HepG2 (cell line): ENCODE results near the gene HMBS. TPM values are rescaled to one million over a fixed set of nuclear protein-coding genes. Genes with fewer than 3 reads are reported as not detected.

Experiments
- ATAC-seq: fragments of 200-7000 bp; cut with Tn5 transposase; 3 replicates; pipeline ENCODE4 v1.9.1; 2020; ENCODE audit warnings: mild to moderate bottlenecking, moderate library complexity
- BruUV-seq: library from RNA; stranded (reverse); fragments of 400-500 nt; replicated peaks from 2 replicates; lab custom pipeline; 2021; lab: Mats Ljungman, UMichigan
- CTCF ChIA-PET: fragments of 300-600 bp; formaldehyde crosslinking; extraction: SDS; loops from one replicate; lab custom pipeline; 2021; ENCODE audit warnings: low total read pairs, inconsistent platforms, low intra/inter-chr PET ratio; lab: Yijun Ruan, JAX
- POLR2A ChIA-PET: fragments of 350-600 bp; sonication (Branson Sonifier 250); formaldehyde crosslinking; loops from one replicate; lab custom pipeline; 2020; ENCODE audit warnings: antibody characterized with exemption, inconsistent platforms; lab: Yijun Ruan, JAX
- DNase-seq: peaks from one replicate; pipeline ENCODE4 v3.0.0-alpha.2; 2015; ENCODE audit warnings: low spot score
- FAIRE-seq: peaks from 3 replicates; lab custom pipeline; 2011; peaks lifted over from hg19 to GRCh38; lab: Jason Lieb, UNC
- H2AFZ ChIP-seq: one replicate; pipeline ENCODE4 v1.6.1; 2011; ENCODE audit warnings: low read length, inconsistent platforms
- H3K27ac ChIP-seq: fragments of 300-600 bp; 3 replicates; pipeline ENCODE4 v1.8.0; 2011; ENCODE audit warnings: mixed run types, mild to moderate bottlenecking, mixed read lengths, low read length, inconsistent platforms; ENCODE audit not compliant: insufficient read depth; ENCODE audit errors: extremely low read length
- H3K27me3 ChIP-seq, 2 experiments: fragments of 200-600 bp in 1 of 2; 2 replicates in 1 of 2; 3 replicates in 1 of 2; pipeline versions ENCODE4 v1.6.0 to v1.8.0; 2011; ENCODE audit warnings: low read length in 2 of 2, mild to moderate bottlenecking in 2 of 2, moderate library complexity in 2 of 2, inconsistent platforms in 1 of 2; ENCODE audit not compliant: insufficient read depth in 2 of 2, control insufficient read depth in 1 of 2
- H3K36me3 ChIP-seq, 2 experiments: fragments of 200-600 bp in 1 of 2; replicated peaks in 1 of 2; 2 replicates in 1 of 2; 3 replicates in 1 of 2; pipeline versions ENCODE4 v1.5.1 to v1.8.0; 2011; ENCODE audit warnings: low read length in 2 of 2, inconsistent platforms in 1 of 2; ENCODE audit not compliant: insufficient read depth in 2 of 2, control insufficient read depth in 1 of 2
- H3K4me1 ChIP-seq: 2 replicates; pipeline ENCODE4 v1.5.1; 2012; ENCODE audit warnings: low read length, inconsistent platforms; ENCODE audit not compliant: insufficient read depth
- H3K4me2 ChIP-seq: 2 replicates; pipeline ENCODE4 v1.6.0; 2011; ENCODE audit warnings: low read depth, low read length, inconsistent platforms
- H3K4me3 ChIP-seq, 3 experiments: fragments of 200-600 bp in 1 of 3; sonication (generic), shearing (Covaris generic) in 1 of 3; replicated peaks in 1 of 3; 2 replicates each; pipeline ENCODE4 v1.5.1; 2011 to 2016; ENCODE audit warnings: low read length in 3 of 3, inconsistent platforms in 2 of 3, low read depth in 2 of 3, mild to moderate bottlenecking in 2 of 3, control low read depth in 1 of 3, mixed read lengths in 1 of 3; ENCODE audit not compliant: insufficient read depth in 1 of 3
- H3K79me2 ChIP-seq: one replicate; pipeline ENCODE4 v1.6.1; 2011; ENCODE audit warnings: low read length, inconsistent platforms; ENCODE audit not compliant: insufficient read depth
- H3K9ac ChIP-seq: 2 replicates; pipeline ENCODE4 v1.6.0; 2011; ENCODE audit warnings: mild to moderate bottlenecking, low read depth, low read length, inconsistent platforms; ENCODE audit not compliant: insufficient read depth
- H3K9me3 ChIP-seq: 2 replicates; pipeline ENCODE4 v1.5.1; 2012; ENCODE audit warnings: mild to moderate bottlenecking, low read length
- H4K20me1 ChIP-seq: 2 replicates; pipeline ENCODE4 v1.6.0; 2011; ENCODE audit warnings: inconsistent platforms, mild to moderate bottlenecking, low read length, moderate library complexity; ENCODE audit not compliant: insufficient read depth
- HIVEP1 ChIP-seq: sonication (generic); formaldehyde crosslinking; IDR thresholded peaks from 2 replicates; pipeline ENCODE4 v1.4.0; 2020; ENCODE audit warnings: mild to moderate bottlenecking, missing genetic modification reagents
- ISX ChIP-seq: sonication (generic); formaldehyde crosslinking; conservative IDR thresholded peaks from 2 replicates; pipeline ENCODE4 v1.5.0; 2020; ENCODE audit warnings: missing genetic modification reagents
- KLF13 ChIP-seq: sonication (generic); formaldehyde crosslinking; IDR thresholded peaks from 2 replicates; pipeline ENCODE4 v1.4.0; 2020; ENCODE audit warnings: mild to moderate bottlenecking, missing genetic modification reagents
- MTA3 ChIP-seq: sonication (generic); formaldehyde crosslinking; IDR thresholded peaks from 2 replicates; pipeline ENCODE4 v1.4.0; 2020; ENCODE audit warnings: missing genetic modification reagents
- NCOR1 ChIP-seq: fragments of 200-600 bp; sonication (generic); IDR thresholded peaks from 2 replicates; pipeline ENCODE4 v1.7.0; 2017; ENCODE audit warnings: antibody characterized with exemption, low read length, borderline replicate concordance
- NR3C1 ChIP-seq: sonication (generic); formaldehyde crosslinking; IDR thresholded peaks from 2 replicates; pipeline ENCODE4 v1.4.0; 2020; ENCODE audit warnings: missing genetic modification reagents
- POGZ ChIP-seq: sonication (generic); formaldehyde crosslinking; IDR thresholded peaks from 2 replicates; pipeline ENCODE4 v1.4.0; 2020; ENCODE audit warnings: mild to moderate bottlenecking, missing genetic modification reagents
- TERF1 ChIP-seq: sonication (generic); formaldehyde crosslinking; IDR thresholded peaks from 2 replicates; pipeline ENCODE4 v1.8.0; 2022; ENCODE audit warnings: mild to moderate bottlenecking, missing genetic modification reagents, moderate library complexity
- ZNF546 ChIP-seq: sonication (generic); formaldehyde crosslinking; conservative IDR thresholded peaks from 2 replicates; pipeline ENCODE4 v1.8.1; 2023; ENCODE audit warnings: mild to moderate bottlenecking, missing genetic modification reagents
- ZNF569 ChIP-seq: sonication (generic); formaldehyde crosslinking; IDR thresholded peaks from 2 replicates; pipeline ENCODE4 v1.5.0; 2020; ENCODE audit warnings: mild to moderate bottlenecking, missing genetic modification reagents, moderate library complexity, borderline replicate concordance
- ZNF746 ChIP-seq: sonication (generic); formaldehyde crosslinking; IDR thresholded peaks from 2 replicates; pipeline ENCODE4 v1.8.0; 2022; ENCODE audit warnings: mild to moderate bottlenecking, missing genetic modification reagents
- ZNF776 ChIP-seq: sonication (generic); formaldehyde crosslinking; IDR thresholded peaks from 2 replicates; pipeline ENCODE4 v1.4.0; 2020; ENCODE audit warnings: mild to moderate bottlenecking, missing genetic modification reagents
- ZNF780A ChIP-seq: sonication (generic); formaldehyde crosslinking; IDR thresholded peaks from 2 replicates; pipeline ENCODE4 v1.8.0; 2022; ENCODE audit warnings: mild to moderate bottlenecking, missing genetic modification reagents, moderate library complexity
- WGBS: methylation state at CpG from one replicate; pipeline ENCODE4 v1.1.6; 2017; ENCODE audit warnings: low lambda C conversion rate; 5-methylcytosine and 5-hydroxymethylcytosine counted together
- in situ Hi-C: cut with HindIII; loops from 2 replicates; pipeline ENCODE4 v1.10.0; 2017; ENCODE audit warnings: low pct_unique_long_range_greater_than_20kb; ENCODE audit not compliant: extremely low pct_ligation_motif_present
- intact Hi-C: fragments of 100-400 bp; cut with micrococcal nuclease; formaldehyde crosslinking; loops from one replicate; pipeline ENCODE4 v1.10.0; 2022; ENCODE audit not compliant: unreplicated experiment
- polyA plus RNA-seq, 8 experiments: library from polyadenylated mRNA; depleted of rRNA in 3 of 8; stranded (reverse) in 7 of 8; unstranded in 1 of 8; fragments of >200 nt; fragmentation: Illumina TruSeq in 4 of 8; extraction: Trizol in 4 of 8; gene quantifications; 2 replicates each; pipeline versions ENCODE4 v1.2.1 to v1.2.3, GENCODE V29; 2011 to 2016; ENCODE audit warnings: low read depth in 4 of 8, missing spikeins in 1 of 8, mixed read lengths in 1 of 8; ENCODE audit not compliant: insufficient read depth in 1 of 8
- total RNA-seq, 5 experiments: library from RNA; depleted of rRNA; stranded (reverse); fragments of >200 nt; fragmentation: Illumina TruSeq; extraction: Trizol; gene quantifications; 2 replicates each; pipeline ENCODE4 v1.2.3, GENCODE V29; 2016; ENCODE audit warnings: low read depth in 1 of 5

HMBS gene
- total and polyA plus RNA-seq, 2 of the 13 experiments (the other 11 are each of a cell fraction or from before 2014, with no cell fraction given) = 9.4 to 46.9 TPM

- Histone ChIP-seq H3K9me3 (no peaks in the 10 kb centered on the region), H3K4me2 (no peak overlapping the region), H3K4me1 (peaks cover 55% of the 10 kb centered on the region), H3K27me3 (no peaks in the 10 kb centered on the region; a peak in 1 of 5 replicates), H4K20me1 (peaks cover 7% of the 10 kb centered on the region), H3K4me3 (no peak overlapping the region), H3K27ac (no peak overlapping the region), H3K79me2 (peaks cover 26% of the 10 kb centered on the region), H2AFZ (no peak overlapping the region), H3K36me3 (peaks cover 0 to 17% of the 10 kb centered on the region in 2 experiments; a peak in 4 of 5 replicates), H3K9ac (no peak overlapping the region)
- WGBS = 96% methylated on average over 4 of the region's 9 CpGs
- no peak for TF ChIP-seq ZNF780A (CRISPR knock-in tag)
- no peak for TF ChIP-seq TERF1
- TF ChIP-seq POGZ (CRISPR knock-in tag) = no peak
- no peak for TF ChIP-seq ISX (CRISPR knock-in tag)
- no peak for TF ChIP-seq KLF13 (CRISPR knock-in tag)
- TF ChIP-seq ZNF569 (CRISPR knock-in tag) = no peak
- no peak for TF ChIP-seq NR3C1
- TF ChIP-seq ZNF546 (CRISPR knock-in tag) = no peak
- intact Hi-C loops = no loop called here
- in situ Hi-C loops = no loop called here
- DNase-seq (no peak), ATAC-seq (no peak), FAIRE-seq (no peak)
- ChIA-PET CTCF (no interaction called here), POLR2A (interaction anchor here (2.0 kb wide), 1 partner anchor 21 kb away, joined by 5 read pairs; the partner anchor contains the start of gene VPS11)
- BruUV-seq = no TSS peak
Measured at GRCh38 chr11:119088406-119088805, 3.7 kb downstream of the HMBS start.

- no peak overlapping the region for H3K27ac ChIP-seq
- peaks cover 16% of the 10 kb centered on the region for H4K20me1 ChIP-seq
- intact Hi-C loops = no loop called here
- no peaks in the 10 kb centered on the region for H3K9me3 ChIP-seq
- BruUV-seq = no TSS peak
- no peak overlapping the region for H3K4me3 ChIP-seq
- in situ Hi-C loops = no loop called here
- peaks cover 0 to 17% of the 10 kb centered on the region in 2 experiments; a peak in 4 of 5 replicates for H3K36me3 ChIP-seq
- CTCF ChIA-PET = no interaction called here
- H3K4me1 ChIP-seq = peaks cover 55% of the 10 kb centered on the region
- no peak overlapping the region for H3K9ac ChIP-seq
- whole genome bisulfite sequencing = 92% methylated on average over 1 of the region's 1 CpG
- TF ChIP-seq NCOR1 (no peak), MTA3 (CRISPR knock-in tag) (no peak), ZNF776 (CRISPR knock-in tag) (no peak), ZNF746 (CRISPR knock-in tag) (no peak), HIVEP1 (no peak)
- no peaks in the 10 kb centered on the region; a peak in 1 of 5 replicates for H3K27me3 ChIP-seq
- POLR2A ChIA-PET = no interaction called here
- DNase-seq (no peak), FAIRE-seq (no peak), ATAC-seq (no peak)
- H2AFZ ChIP-seq = no peak overlapping the region
- H3K4me2 ChIP-seq = no peak overlapping the region
- peaks cover 35% of the 10 kb centered on the region for H3K79me2 ChIP-seq
Measured at GRCh38 chr11:119089319-119089718, 4.6 kb downstream of the HMBS start.
